ENCODE results near the gene INPP4B. TPM values are rescaled to one million over a fixed set of nuclear protein-coding genes. Genes with fewer than 3 reads are reported as not detected.
A peak's percentile ranks its signal among the peaks of the same experiment; 100 is the strongest.
"Not testable (repeated sequence)": the region's sequence is repeated elsewhere in the genome, so short reads cannot be mapped to it uniquely, and the experiment has no call there.

The INPP4B gene
- total RNA-seq, 2 experiments from 2014 or later = 55.7 to 60.5 TPM

DNA sequence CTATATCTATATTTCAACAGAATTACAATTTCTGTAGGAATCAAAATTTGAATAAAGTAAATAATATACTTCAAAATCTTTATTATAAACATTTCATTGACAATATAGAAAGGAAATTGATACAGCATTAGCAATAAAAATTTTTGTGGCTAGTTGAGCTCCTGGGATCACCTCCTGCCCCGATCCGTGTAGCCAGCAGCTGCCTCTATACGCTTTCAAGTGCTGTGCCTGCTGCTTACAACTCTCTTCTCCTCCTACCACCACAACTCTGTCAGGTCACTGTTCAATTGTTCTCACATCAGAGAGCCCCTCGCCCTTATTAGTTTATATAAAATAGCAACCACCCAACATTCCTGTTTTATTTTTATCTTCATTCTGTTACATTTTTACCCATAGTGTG is 27.6 kb downstream of the INPP4B start:
- H3K36me3 Mint-ChIP-seq (ENCODE audit: low read depth) = peaks cover 13% of the 10 kb centered on the region
- H3K4me3 Mint-ChIP-seq = no peak overlapping the region
- intact Hi-C loops (cut with micrococcal nuclease) = no loop called here
- H3K9me3 Mint-ChIP-seq = peaks cover 6% of the 10 kb centered on the region
- H3K27ac Mint-ChIP-seq = no peak overlapping the region
- peaks cover 23% of the 10 kb centered on the region for H3K4me1 Mint-ChIP-seq (ENCODE audit: low read depth)
- no peaks in the 10 kb centered on the region for H3K27me3 Mint-ChIP-seq (ENCODE audit: low read depth)
- CTCF ChIA-PET = no interaction called here
- DNase-seq = no peak

GRCh38 chr4:142818031-142818430 is 28.1 kb downstream of the INPP4B start:
- Mint-ChIP-seq H3K27ac (no peak overlapping the region), H3K27me3 (ENCODE audit: low read depth) (no peaks in the 10 kb centered on the region), H3K4me3 (no peak overlapping the region), H3K4me1 (ENCODE audit: low read depth) (peaks cover 23% of the 10 kb centered on the region), H3K36me3 (ENCODE audit: low read depth) (peaks cover 13% of the 10 kb centered on the region), H3K9me3 (peaks cover 6% of the 10 kb centered on the region)
- CTCF ChIA-PET = no interaction called here
- intact Hi-C loops (cut with micrococcal nuclease) = no loop called here
- no peak for DNase-seq

DNA sequence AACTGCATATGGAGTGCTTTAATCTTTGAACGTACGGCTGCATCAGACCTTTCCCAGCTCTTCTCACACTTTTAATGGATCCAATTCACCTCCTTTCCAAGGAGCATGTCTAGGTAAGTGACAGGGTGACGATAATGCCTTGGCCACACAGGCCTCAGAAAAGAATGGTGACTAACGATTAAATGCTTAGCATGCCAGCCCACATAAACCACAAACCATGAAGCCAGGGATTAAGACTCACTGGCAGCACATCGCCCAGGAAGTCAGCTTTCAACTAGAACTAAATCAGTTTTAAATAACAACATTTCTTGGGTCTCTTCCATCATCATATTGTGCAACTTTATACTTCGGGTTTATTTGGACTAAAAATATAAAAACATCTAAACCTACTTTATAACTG is 28.7 kb downstream of the INPP4B start:
- Mint-ChIP-seq H3K9me3 (peaks cover 6% of the 10 kb centered on the region), H3K27me3 (ENCODE audit: low read depth) (no peaks in the 10 kb centered on the region), H3K4me3 (peak overlapping the region; percentile 27), H3K36me3 (ENCODE audit: low read depth) (peaks cover 13% of the 10 kb centered on the region), H3K27ac (peak overlapping the region; percentile 30), H3K4me1 (ENCODE audit: low read depth) (peaks cover 23% of the 10 kb centered on the region)
- intact Hi-C loops (cut with micrococcal nuclease) = loop anchor here (1.0 to 2.0 kb wide), 6 partner anchors 15 to 463 kb away; partner anchors contain the start of gene INPP4B
- peak; percentile 80 for DNase-seq
- CTCF ChIA-PET = no interaction called here

GRCh38 chr4:142815834-142816233 is 30.3 kb downstream of the INPP4B start:
- Mint-ChIP-seq H3K27me3 (ENCODE audit: low read depth) (no peaks in the 10 kb centered on the region), H3K9me3 (peaks cover 6% of the 10 kb centered on the region), H3K4me1 (ENCODE audit: low read depth) (peaks cover 27% of the 10 kb centered on the region), H3K36me3 (ENCODE audit: low read depth) (peaks cover 12% of the 10 kb centered on the region), H3K27ac (no peak overlapping the region), H3K4me3 (no peak overlapping the region)
- intact Hi-C loops (cut with micrococcal nuclease) = loop anchor here (1.0 to 2.0 kb wide), 5 partner anchors 8 to 461 kb away; no protein-coding TSS in a partner anchor
- CTCF ChIA-PET = no interaction called here
- peak; percentile 79 for DNase-seq

DNA sequence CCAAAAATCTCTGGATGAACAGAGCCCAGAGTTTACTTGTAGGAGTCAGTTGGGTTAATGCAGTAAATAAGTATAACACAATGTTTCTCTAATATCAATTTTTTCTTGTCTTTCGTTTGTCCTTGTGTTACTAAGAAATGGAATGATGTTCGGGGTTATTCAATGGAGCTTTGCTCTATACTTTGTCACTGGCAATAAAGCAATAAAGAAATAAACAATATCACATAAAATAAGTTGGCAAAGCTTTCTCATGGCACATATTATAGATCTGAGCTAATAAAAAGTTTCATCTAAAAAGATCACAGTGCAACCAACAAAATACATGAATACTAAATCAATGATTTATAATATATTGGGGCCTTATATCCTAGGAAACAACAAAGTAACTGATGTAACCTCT is 32.7 kb downstream of the INPP4B start:
- H3K36me3 Mint-ChIP-seq (ENCODE audit: low read depth) = no peaks in the 10 kb centered on the region
- intact Hi-C loops (cut with micrococcal nuclease) = no loop called here
- H3K4me1 Mint-ChIP-seq (ENCODE audit: low read depth) = peaks cover 27% of the 10 kb centered on the region
- no peaks in the 10 kb centered on the region for H3K27me3 Mint-ChIP-seq (ENCODE audit: low read depth)
- no peak overlapping the region for H3K27ac Mint-ChIP-seq
- no peak overlapping the region for H3K4me3 Mint-ChIP-seq
- no peaks in the 10 kb centered on the region for H3K9me3 Mint-ChIP-seq
- no peak for DNase-seq
- CTCF ChIA-PET = interaction anchor here (0.6 kb wide), 2 partner anchors 13 to 273 kb away, joined by 3 to 4 read pairs; no protein-coding TSS in a partner anchor

GRCh38 chr4:142812091-142812490 is 34.0 kb downstream of the INPP4B start:
- intact Hi-C loops (cut with micrococcal nuclease) = no loop called here
- H3K4me3 Mint-ChIP-seq = no peak overlapping the region
- CTCF ChIA-PET = interaction anchor here (1.1 to 1.2 kb wide), 2 partner anchors 12 to 40 kb away, joined by 3 to 4 read pairs; no protein-coding TSS in a partner anchor
- no peak overlapping the region for H3K27ac Mint-ChIP-seq
- peaks cover 16% of the 10 kb centered on the region for H3K4me1 Mint-ChIP-seq (ENCODE audit: low read depth)
- no peaks in the 10 kb centered on the region for H3K27me3 Mint-ChIP-seq (ENCODE audit: low read depth)
- H3K36me3 Mint-ChIP-seq (ENCODE audit: low read depth) = no peaks in the 10 kb centered on the region
- no peaks in the 10 kb centered on the region for H3K9me3 Mint-ChIP-seq
- no peak for DNase-seq

DNA sequence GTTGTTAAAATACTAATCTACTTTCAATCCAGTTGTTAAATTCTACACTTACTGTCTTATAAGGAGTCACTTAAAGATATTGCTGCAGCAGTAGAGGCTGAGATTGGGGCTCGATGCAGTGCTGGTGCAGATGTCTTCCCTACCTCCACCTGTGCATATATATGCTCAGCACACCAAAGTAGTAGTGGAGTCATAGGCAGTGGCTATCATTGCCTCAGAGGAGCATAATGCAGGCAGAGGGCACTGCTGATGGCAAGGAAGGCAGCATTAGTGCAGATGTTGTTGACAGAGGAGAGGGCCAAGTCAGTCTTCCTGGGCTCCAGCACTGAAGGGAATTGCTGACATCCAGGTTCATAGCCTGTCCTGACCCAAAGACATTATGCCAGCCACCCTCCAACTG is 35.1 kb downstream of the INPP4B start:
- Mint-ChIP-seq H3K9me3 (no peaks in the 10 kb centered on the region), H3K27ac (no peak overlapping the region), H3K4me3 (no peak overlapping the region), H3K27me3 (ENCODE audit: low read depth) (no peaks in the 10 kb centered on the region), H3K36me3 (ENCODE audit: low read depth) (no peaks in the 10 kb centered on the region), H3K4me1 (ENCODE audit: low read depth) (peaks cover 11% of the 10 kb centered on the region)
- CTCF ChIA-PET = interaction anchor here (1.2 kb wide), 1 partner anchor 41 kb away, joined by 3 read pairs; no protein-coding TSS in a partner anchor
- intact Hi-C loops (cut with micrococcal nuclease) = no loop called here
- DNase-seq = no peak

- H3K27me3 Mint-ChIP-seq (ENCODE audit: low read depth) = no peaks in the 10 kb centered on the region
- CTCF ChIA-PET = no interaction called here
- no peaks in the 10 kb centered on the region for H3K9me3 Mint-ChIP-seq
- no peak for DNase-seq
- intact Hi-C loops (cut with micrococcal nuclease) = no loop called here
- H3K4me1 Mint-ChIP-seq (ENCODE audit: low read depth) = peaks cover 4% of the 10 kb centered on the region
- no peak overlapping the region for H3K4me3 Mint-ChIP-seq
- no peak overlapping the region for H3K27ac Mint-ChIP-seq
- H3K36me3 Mint-ChIP-seq (ENCODE audit: low read depth) = no peaks in the 10 kb centered on the region
Observed at GRCh38 chr4:142809559-142809958, 36.5 kb downstream of the INPP4B start.

DNA sequence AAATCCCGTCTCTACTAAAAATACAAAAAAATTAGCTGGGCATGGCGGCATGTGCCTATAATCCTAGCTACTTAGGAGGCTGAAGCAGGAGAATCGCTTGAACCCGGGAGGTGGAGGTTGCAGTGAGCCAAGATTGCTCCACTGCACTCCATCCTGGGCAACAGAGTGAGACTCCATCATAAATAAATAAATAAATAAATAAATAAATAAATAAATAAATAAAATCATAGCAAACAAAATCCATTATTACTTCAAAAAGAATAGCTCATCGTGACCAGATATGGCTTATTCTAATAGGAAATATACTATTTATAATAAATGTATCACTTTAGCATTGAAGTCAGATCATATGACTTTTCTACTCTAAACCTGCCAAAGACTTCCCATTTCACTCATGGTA is 42.2 kb downstream of the INPP4B start:
- H3K27ac Mint-ChIP-seq; CTCF ChIA-PET; H3K27me3 Mint-ChIP-seq (ENCODE audit: low read depth); DNase-seq; H3K9me3 Mint-ChIP-seq; H3K4me3 Mint-ChIP-seq: not testable (repeated sequence)
- peaks cover 14% of the 10 kb centered on the region for H3K36me3 Mint-ChIP-seq (ENCODE audit: low read depth)
- H3K4me1 Mint-ChIP-seq (ENCODE audit: low read depth) = peaks cover 19% of the 10 kb centered on the region
- intact Hi-C loops (cut with micrococcal nuclease) = loop anchor here (5.0 kb wide), 1 partner anchor 62 kb away; no protein-coding TSS in a partner anchor

- Mint-ChIP-seq H3K9me3 (no peaks in the 10 kb centered on the region), H3K4me3 (no peak overlapping the region), H3K27ac (peak overlapping the region; percentile 24), H3K27me3 (ENCODE audit: low read depth) (no peaks in the 10 kb centered on the region), H3K4me1 (ENCODE audit: low read depth) (peaks cover 19% of the 10 kb centered on the region), H3K36me3 (ENCODE audit: low read depth) (peaks cover 14% of the 10 kb centered on the region)
- DNase-seq = peak; percentile 58
- CTCF ChIA-PET = no interaction called here
- intact Hi-C loops (cut with micrococcal nuclease) = loop anchor here (1.0 to 5.0 kb wide), 2 partner anchors 15 to 60 kb away; no protein-coding TSS in a partner anchor
Observed at GRCh38 chr4:142801966-142802365, 44.1 kb downstream of the INPP4B start.

DNA sequence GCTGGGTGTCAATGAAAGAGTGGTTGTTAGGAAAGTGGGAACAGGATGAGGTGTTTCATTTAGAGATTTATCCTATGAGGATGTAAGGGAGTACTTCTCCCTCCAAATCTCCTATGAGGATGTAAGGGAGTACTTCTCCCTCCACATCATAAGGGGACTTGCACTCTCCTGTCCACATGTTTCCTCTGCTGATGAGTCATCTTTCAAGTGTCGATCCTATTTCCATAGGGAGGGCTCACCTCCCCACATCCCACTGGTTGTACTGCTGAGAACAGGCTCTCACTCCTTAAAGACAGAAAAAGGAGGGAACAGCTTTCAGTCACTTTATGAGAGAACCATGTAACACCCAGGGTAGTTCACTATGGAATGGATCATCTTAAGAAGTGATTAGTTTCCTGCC is 65.0 kb downstream of the INPP4B start:
- peaks cover 2% of the 10 kb centered on the region for H3K9me3 Mint-ChIP-seq

GRCh38 chr4:142778900-142779299 is 67.2 kb downstream of the INPP4B start:
- Mint-ChIP-seq H3K27ac (no peak overlapping the region), H3K4me3 (no peak overlapping the region), H3K9me3 (peaks cover 2% of the 10 kb centered on the region), H3K4me1 (ENCODE audit: low read depth) (peaks cover 2% of the 10 kb centered on the region), H3K27me3 (ENCODE audit: low read depth) (no peaks in the 10 kb centered on the region), H3K36me3 (ENCODE audit: low read depth) (peaks cover 8% of the 10 kb centered on the region)
- no peak for DNase-seq
- intact Hi-C loops (cut with micrococcal nuclease) = no loop called here
- CTCF ChIA-PET = no interaction called here

More for the DNA sequence above, 65.0 kb downstream of the INPP4B start:
- no peak overlapping the region for H3K4me3 Mint-ChIP-seq
- peaks cover 8% of the 10 kb centered on the region for H3K36me3 Mint-ChIP-seq (ENCODE audit: low read depth)
- H3K4me1 Mint-ChIP-seq (ENCODE audit: low read depth) = peaks cover 2% of the 10 kb centered on the region
- no peak for DNase-seq
- H3K27ac Mint-ChIP-seq = no peak overlapping the region
- no peaks in the 10 kb centered on the region for H3K27me3 Mint-ChIP-seq (ENCODE audit: low read depth)
- intact Hi-C loops (cut with micrococcal nuclease) = no loop called here
- CTCF ChIA-PET = no interaction called here

DNA sequence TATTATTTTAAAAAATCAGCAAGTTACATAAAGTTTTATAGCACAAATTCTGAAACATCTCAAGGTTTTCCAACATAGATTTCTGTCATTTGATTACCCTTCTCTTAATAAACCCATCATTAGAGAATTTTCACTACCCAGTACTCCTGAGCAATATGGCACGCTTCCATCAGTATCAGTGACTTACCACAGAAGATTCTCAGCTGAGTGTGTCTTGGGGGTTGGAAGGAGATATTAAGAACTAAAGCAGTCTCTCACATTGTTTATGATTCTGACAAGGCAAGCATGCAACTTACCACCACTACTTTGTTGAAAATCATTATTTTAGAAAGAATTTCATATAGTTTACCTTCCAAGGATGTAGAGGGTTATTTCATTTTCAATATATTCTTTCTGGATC is 67.7 kb downstream of the INPP4B start:
- DNase-seq = no peak
- peaks cover 8% of the 10 kb centered on the region for H3K36me3 Mint-ChIP-seq (ENCODE audit: low read depth)
- intact Hi-C loops (cut with micrococcal nuclease) = no loop called here
- CTCF ChIA-PET = no interaction called here
- H3K27me3 Mint-ChIP-seq (ENCODE audit: low read depth) = no peaks in the 10 kb centered on the region
- H3K27ac Mint-ChIP-seq = no peak overlapping the region
- no peak overlapping the region for H3K4me3 Mint-ChIP-seq
- peaks cover 5% of the 10 kb centered on the region for H3K4me1 Mint-ChIP-seq (ENCODE audit: low read depth)
- peaks cover 2% of the 10 kb centered on the region for H3K9me3 Mint-ChIP-seq

Data from activated naive CD4-positive, alpha-beta T cell treated with anti-CD3 and anti-CD28 coated beads for 36 hours (primary cell).